Astrocyte (in vitro differentiated cells and primary cell): ENCODE results near the gene CLDN19. TPM values are rescaled to one million over a fixed set of nuclear protein-coding genes. Genes with fewer than 3 reads are reported as not detected.

Experiments
- DNase-seq: peaks from one replicate; pipeline ENCODE4 v3.0.0-alpha.2; 2010; ENCODE audit warnings: low read depth
- FAIRE-seq: peaks from 2 replicates; lab custom pipeline; 2011; peaks lifted over from hg19 to GRCh38; lab: Jason Lieb, UNC
- H2AFZ ChIP-seq: 2 replicates; pipeline ENCODE4 v1.6.0; 2012; ENCODE audit warnings: low read depth, low read length, inconsistent platforms
- H3K27ac ChIP-seq: 2 replicates; pipeline ENCODE4 v1.5.1; 2011; ENCODE audit warnings: low read depth, low read length, inconsistent platforms
- H3K27me3 ChIP-seq: 2 replicates; pipeline ENCODE4 v1.6.0; 2011; ENCODE audit warnings: low read length, inconsistent platforms; ENCODE audit not compliant: insufficient read depth
- H3K36me3 ChIP-seq: 2 replicates; pipeline ENCODE4 v1.5.1; 2011; ENCODE audit warnings: low read length, inconsistent platforms; ENCODE audit not compliant: insufficient read depth
- H3K4me1 ChIP-seq: 2 replicates; pipeline ENCODE4 v1.5.1; 2011; ENCODE audit warnings: low read length, inconsistent platforms; ENCODE audit not compliant: insufficient read depth
- H3K4me2 ChIP-seq: 2 replicates; pipeline ENCODE4 v1.6.0; 2012; ENCODE audit warnings: low read length, inconsistent platforms
- H3K4me3 ChIP-seq: 2 replicates; pipeline ENCODE4 v1.5.1; 2011; ENCODE audit warnings: low read depth, mild to moderate bottlenecking, low read length, inconsistent platforms; ENCODE audit not compliant: insufficient read depth
- H3K79me2 ChIP-seq: 2 replicates; pipeline ENCODE4 v1.6.0; 2012; ENCODE audit warnings: mild to moderate bottlenecking, low read length, inconsistent platforms; ENCODE audit not compliant: insufficient read depth
- H3K9ac ChIP-seq: 2 replicates; pipeline ENCODE4 v1.6.0; 2012; ENCODE audit warnings: mild to moderate bottlenecking, low read length, inconsistent platforms
- H3K9me3 ChIP-seq: 2 replicates; pipeline ENCODE4 v1.5.1; 2012; ENCODE audit warnings: low read depth, mild to moderate bottlenecking, low read length, inconsistent platforms; ENCODE audit not compliant: insufficient read depth
- H4K20me1 ChIP-seq: 2 replicates; pipeline ENCODE4 v1.6.0; 2012; ENCODE audit warnings: low read length, inconsistent platforms; ENCODE audit not compliant: insufficient read depth
- H3K27ac Mint-ChIP-seq: one replicate; pipeline ENCODE4 v1.8.0; 2021; ENCODE audit warnings: mild to moderate bottlenecking, mixed read lengths; ENCODE audit not compliant: unreplicated experiment
- H3K27me3 Mint-ChIP-seq: one replicate; pipeline ENCODE4 v1.8.0; 2021; ENCODE audit warnings: low read depth, mixed read lengths; ENCODE audit not compliant: unreplicated experiment
- H3K36me3 Mint-ChIP-seq: one replicate; pipeline ENCODE4 v1.8.0; 2021; ENCODE audit warnings: low read depth, mixed read lengths; ENCODE audit not compliant: unreplicated experiment
- H3K4me1 Mint-ChIP-seq: one replicate; pipeline ENCODE4 v1.8.0; 2021; ENCODE audit warnings: low read depth, mixed read lengths; ENCODE audit not compliant: unreplicated experiment
- H3K4me3 Mint-ChIP-seq: one replicate; pipeline ENCODE4 v1.8.0; 2021; ENCODE audit warnings: mild to moderate bottlenecking, moderate library complexity, mixed read lengths; ENCODE audit not compliant: unreplicated experiment
- H3K9me3 Mint-ChIP-seq: one replicate; pipeline ENCODE4 v1.8.0; 2021; ENCODE audit warnings: mild to moderate bottlenecking, mixed read lengths; ENCODE audit not compliant: unreplicated experiment
- CTCF ChIP-seq: IDR thresholded peaks from 2 replicates; pipeline ENCODE4 v1.5.1; 2011; ENCODE audit warnings: low read depth, mild to moderate bottlenecking, inconsistent platforms, low read length, moderate library complexity; ENCODE audit not compliant: insufficient read depth
- EZH2 ChIP-seq: IDR thresholded peaks from 2 replicates; pipeline ENCODE4 v1.6.1; 2012; ENCODE audit warnings: mild to moderate bottlenecking, low read length, inconsistent platforms; ENCODE audit not compliant: insufficient read depth
- total RNA-seq: library from RNA; stranded (reverse); gene quantifications from 2 replicates; pipeline ENCODE4 v1.2.1, GENCODE V29; 2021

The CLDN19 gene
- total RNA-seq, 1 donor from 2014 or later: 0.11 TPM

GRCh38 chr1:42690477-42691156 is 49.4 kb downstream of the CLDN19 start:
- TF ChIP-seq EZH2 (no peak), CTCF (no peak)
- H3K9me3 Mint-ChIP-seq: no peaks in the 10 kb centered on the region
- Histone ChIP-seq H3K27ac (no peak overlapping the region), H3K9me3 (no peaks in the 10 kb centered on the region), H3K36me3 (peaks cover 27% of the 10 kb centered on the region), H3K4me2 (no peak overlapping the region), H3K4me3 (no peak overlapping the region), H3K27me3 (no peaks in the 10 kb centered on the region), H3K4me1 (peaks cover 3% of the 10 kb centered on the region), H3K9ac (no peak overlapping the region), H4K20me1 (peaks cover 100% of the 10 kb centered on the region), H2AFZ (no peak overlapping the region), H3K79me2 (peaks cover 100% of the 10 kb centered on the region)
- no peak overlapping the region for H3K27ac Mint-ChIP-seq
- DNase-seq (no peak), FAIRE-seq (no peak)
- no peak overlapping the region for H3K4me3 Mint-ChIP-seq
- peaks cover 3% of the 10 kb centered on the region for H3K36me3 Mint-ChIP-seq
- no peaks in the 10 kb centered on the region for H3K27me3 Mint-ChIP-seq
- peaks cover 38% of the 10 kb centered on the region for H3K4me1 Mint-ChIP-seq

- peaks cover 9% of the 10 kb centered on the region for H3K4me1 ChIP-seq
- no peak for DNase-seq
- no peak overlapping the region for H2AFZ ChIP-seq
- no peak for FAIRE-seq
- H3K4me3 ChIP-seq: no peak overlapping the region
- no peaks in the 10 kb centered on the region for H3K27me3 Mint-ChIP-seq
- no peaks in the 10 kb centered on the region for H3K9me3 ChIP-seq
- H3K27me3 ChIP-seq: no peaks in the 10 kb centered on the region
- no peak overlapping the region for H3K27ac ChIP-seq
- H3K4me1 Mint-ChIP-seq: peaks cover 44% of the 10 kb centered on the region
- no peaks in the 10 kb centered on the region for H3K9me3 Mint-ChIP-seq
- no peak overlapping the region for H3K27ac Mint-ChIP-seq
- H4K20me1 ChIP-seq: peaks cover 100% of the 10 kb centered on the region
- H3K9ac ChIP-seq: no peak overlapping the region
- H3K36me3 ChIP-seq: peaks cover 20% of the 10 kb centered on the region
- TF ChIP-seq CTCF (no peak), EZH2 (no peak)
- no peak overlapping the region for H3K4me2 ChIP-seq
- H3K4me3 Mint-ChIP-seq: no peak overlapping the region
- peaks cover 100% of the 10 kb centered on the region for H3K79me2 ChIP-seq
- peaks cover 3% of the 10 kb centered on the region for H3K36me3 Mint-ChIP-seq
Measured at GRCh38 chr1:42689912-42690311, 50.1 kb downstream of the CLDN19 start.

GRCh38 chr1:42686418-42686817 is 53.6 kb downstream of the CLDN19 start:
- no peak overlapping the region for H3K27ac ChIP-seq
- H3K79me2 ChIP-seq: peaks cover 92% of the 10 kb centered on the region
- no peak overlapping the region for H3K4me3 ChIP-seq
- Mint-ChIP-seq H3K4me1 (peaks cover 44% of the 10 kb centered on the region), H3K27me3 (no peaks in the 10 kb centered on the region), H3K9me3 (no peaks in the 10 kb centered on the region), H3K4me3 (peak overlapping the region; percentile 3), H3K27ac (no peak overlapping the region), H3K36me3 (peaks cover 7% of the 10 kb centered on the region)
- no peak overlapping the region for H3K9ac ChIP-seq
- H4K20me1 ChIP-seq: peaks cover 85% of the 10 kb centered on the region
- TF ChIP-seq EZH2: no peak
- TF ChIP-seq CTCF: no peak
- H3K27me3 ChIP-seq: no peaks in the 10 kb centered on the region
- no peak for FAIRE-seq
- peak overlapping the region; percentile 51 for H3K4me2 ChIP-seq
- DNase-seq: no peak
- peaks cover 14% of the 10 kb centered on the region for H3K36me3 ChIP-seq
- no peak overlapping the region for H2AFZ ChIP-seq
- peaks cover 19% of the 10 kb centered on the region for H3K4me1 ChIP-seq
- no peaks in the 10 kb centered on the region for H3K9me3 ChIP-seq
